Endothelial cell of umbilical vein (primary cell): Measurements from ENCODE around the gene MITF. TPM values are rescaled to one million over a fixed set of nuclear protein-coding genes. Genes with fewer than 3 reads are reported as not detected.

Experiments used
- BruUV-seq: library from RNA; stranded (reverse); fragments of 400-500 nt; replicated peaks from 2 replicates; lab custom pipeline; 2021; lab: Mats Ljungman, UMichigan
- CTCF ChIA-PET: fragments of 300-600, 350-600 bp; sonication (Branson Sonifier 250); formaldehyde crosslinking; loops from one replicate; lab custom pipeline; 2021; ENCODE audit warnings: antibody characterized with exemption, inconsistent platforms; lab: Charles Lee
- POLR2A ChIA-PET: fragments of 300-600, 350-600 bp; sonication (Branson Sonifier 250); formaldehyde crosslinking; loops from one replicate; lab custom pipeline; 2021; ENCODE audit warnings: antibody characterized with exemption, inconsistent platforms; lab: Charles Lee
- DNase-seq: peaks from one replicate; pipeline ENCODE4 v3.0.0-alpha.2; 2011; ENCODE audit warnings: low read depth, low spot score
- FAIRE-seq: peaks from 2 replicates; lab custom pipeline; 2011; peaks lifted over from hg19 to GRCh38; lab: Jason Lieb, UNC
- H2AFZ ChIP-seq: 2 replicates; pipeline ENCODE4 v1.6.0; 2012; ENCODE audit warnings: low read depth, low read length, control low read depth, inconsistent platforms
- H3K27ac ChIP-seq: 2 replicates; pipeline ENCODE4 v1.5.1; 2011; ENCODE audit warnings: low read depth, mild to moderate bottlenecking, control low read depth, low read length, moderate library complexity; ENCODE audit not compliant: insufficient read depth
- H3K27me3 ChIP-seq, 2 experiments: 2 replicates each; pipeline versions ENCODE4 v1.6.0 to v1.6.1; 2011; ENCODE audit warnings: low read length in 2 of 2, mixed read lengths in 1 of 2; ENCODE audit not compliant: control insufficient read depth in 2 of 2, insufficient read depth in 2 of 2
- H3K36me3 ChIP-seq, 2 experiments: 2 replicates in 1 of 2; 3 replicates in 1 of 2; pipeline ENCODE4 v1.5.1; 2011; ENCODE audit warnings: low read length in 2 of 2, mild to moderate bottlenecking in 1 of 2, moderate library complexity in 1 of 2; ENCODE audit not compliant: control insufficient read depth in 2 of 2, insufficient read depth in 2 of 2; ENCODE audit errors: extremely low read depth in 1 of 2
- H3K4me1 ChIP-seq: 3 replicates; pipeline ENCODE4 v1.5.1; 2011; ENCODE audit warnings: mild to moderate bottlenecking, low read length; ENCODE audit not compliant: control insufficient read depth, insufficient read depth; ENCODE audit errors: extremely low read depth
- H3K4me2 ChIP-seq: 2 replicates; pipeline ENCODE4 v1.6.1; 2011; ENCODE audit warnings: low read length, control low read depth, mixed read lengths; ENCODE audit not compliant: insufficient read depth
- H3K4me3 ChIP-seq, 3 experiments: fragments of 200-600 bp in 1 of 3; sonication (generic), shearing (Covaris generic) in 1 of 3; replicated peaks in 1 of 3; 2 replicates each; pipeline ENCODE4 v1.5.1; 2011 to 2016; ENCODE audit warnings: control low read depth in 3 of 3, low read length in 3 of 3, mild to moderate bottlenecking in 2 of 3, inconsistent platforms in 1 of 3, low read depth in 1 of 3, moderate library complexity in 1 of 3; ENCODE audit not compliant: insufficient read depth in 1 of 3
- H3K79me2 ChIP-seq: 2 replicates; pipeline ENCODE4 v1.6.0; 2012; ENCODE audit warnings: low read length, inconsistent platforms; ENCODE audit not compliant: control insufficient read depth, insufficient read depth
- H3K9ac ChIP-seq: replicated peaks from 2 replicates; pipeline ENCODE3; 2011; ENCODE audit warnings: low read length, control low read depth; ENCODE audit not compliant: insufficient read depth; ENCODE audit errors: extremely low read depth
- H3K9me1 ChIP-seq: replicated peaks from 3 replicates; pipeline ENCODE4 v1.6.0; 2011; ENCODE audit warnings: mild to moderate bottlenecking, low read length; ENCODE audit not compliant: control insufficient read depth, insufficient read depth; ENCODE audit errors: extremely low read depth
- H3K9me3 ChIP-seq: replicated peaks from 2 replicates; pipeline ENCODE4 v1.5.1; 2012; ENCODE audit warnings: low read length, inconsistent platforms; ENCODE audit not compliant: control insufficient read depth, insufficient read depth
- H4K20me1 ChIP-seq: replicated peaks from 2 replicates; pipeline ENCODE3; 2011; ENCODE audit warnings: mild to moderate bottlenecking, low read length; ENCODE audit not compliant: control insufficient read depth, insufficient read depth; ENCODE audit errors: extremely low read depth
- CTCF ChIP-seq, 2 donors: IDR thresholded peaks; 1 replicate in 1 of 2; 2 replicates in 1 of 2; pipeline ENCODE4 v1.5.1; 2011; ENCODE audit warnings: low read length in 2 of 2, mild to moderate bottlenecking in 2 of 2, moderate library complexity in 2 of 2, control low read depth in 1 of 2, inconsistent platforms in 1 of 2, low read depth in 1 of 2; ENCODE audit not compliant: insufficient read depth in 1 of 2; ENCODE audit errors: extremely low read depth in 1 of 2
- EZH2 ChIP-seq: IDR thresholded peaks from 2 replicates; pipeline ENCODE4 v1.6.1; 2012; ENCODE audit warnings: borderline replicate concordance, low read depth, mild to moderate bottlenecking, moderate library complexity, low read length, inconsistent platforms; ENCODE audit not compliant: severe bottlenecking
- FOS ChIP-seq: IDR thresholded peaks from 2 replicates; pipeline ENCODE4 v1.6.1; 2011; ENCODE audit warnings: mild to moderate bottlenecking, low read length, moderate library complexity, borderline replicate concordance; ENCODE audit not compliant: insufficient read depth
- GATA2 ChIP-seq: IDR thresholded peaks from 2 replicates; pipeline ENCODE4 v1.7.0; 2011; ENCODE audit warnings: low read depth, mild to moderate bottlenecking, moderate library complexity, mixed read lengths, low read length; ENCODE audit not compliant: insufficient read length, insufficient read depth
- JUN ChIP-seq: IDR thresholded peaks from 2 replicates; pipeline ENCODE4 v1.6.1; 2011; ENCODE audit warnings: borderline replicate concordance, low read depth; ENCODE audit not compliant: insufficient read length, insufficient read depth
- MAX ChIP-seq: IDR thresholded peaks from 2 replicates; pipeline ENCODE4 v1.6.1; 2011; ENCODE audit not compliant: insufficient read depth, insufficient read length
- MYC ChIP-seq: IDR thresholded peaks from one replicate; pipeline ENCODE4 v1.6.1; 2011; ENCODE audit warnings: mild to moderate bottlenecking, low read depth, low read length
- POLR2A ChIP-seq: IDR thresholded peaks from 2 replicates; pipeline ENCODE4 v1.6.1; 2012; ENCODE audit warnings: low read depth, mild to moderate bottlenecking, control low read depth, low read length
- POLR2AphosphoS5 ChIP-seq: IDR thresholded peaks from 2 replicates; pipeline ENCODE4 v1.6.1; 2012; ENCODE audit warnings: low read depth, mild to moderate bottlenecking, control low read depth, low read length, moderate library complexity; ENCODE audit not compliant: insufficient read depth
- dilution Hi-C: fragments of 300-500 bp; cut with MboI; formaldehyde crosslinking; loops from one replicate; pipeline ENCODE4 v1.15.0; 2019; ENCODE audit warnings: low sequenced_read_pairs; ENCODE audit not compliant: extremely low pct_ligation_motif_present
- intact Hi-C: fragments of 100-400 bp; cut with micrococcal nuclease; formaldehyde crosslinking; loops from one replicate; pipeline ENCODE4 v1.10.0; 2022
- polyA plus RNA-seq, 4 experiments: library from polyadenylated mRNA; depleted of rRNA in 3 of 4; stranded (reverse) in 3 of 4; unstranded in 1 of 4; fragments of >200 nt; gene quantifications; 2 replicates each; pipeline versions ENCODE4 v1.2.1 to v1.2.3, GENCODE V29; 2011 to 2012; ENCODE audit warnings: missing spikeins in 1 of 4
- total RNA-seq: library from RNA; stranded (reverse); gene quantifications from 2 replicates; pipeline ENCODE4 v1.2.3, GENCODE V29; 2021

The MITF gene
- total and polyA plus RNA-seq, 2 donors (not counting 3 experiments of a cell fraction or from before 2014, with no cell fraction given): 1.6 to 2.5 TPM

- dilution Hi-C loops: no loop called here
- CTCF ChIA-PET: no interaction called here
- H3K9me1 ChIP-seq: no peaks in the 10 kb centered on the region
- H3K4me2 ChIP-seq: no peak overlapping the region
- FAIRE-seq: no peak
- intact Hi-C loops: no loop called here
- DNase-seq: no peak
- no peaks in the 10 kb centered on the region for H3K4me1 ChIP-seq
- POLR2A ChIA-PET: no interaction called here
- H3K4me3 ChIP-seq: no peak overlapping the region
- H3K36me3 ChIP-seq: no peaks in the 10 kb centered on the region
- no peak overlapping the region for H3K27ac ChIP-seq
- H3K79me2 ChIP-seq: no peaks in the 10 kb centered on the region
- BruUV-seq: no TSS peak
- H3K9me3 ChIP-seq: no peaks in the 10 kb centered on the region
- no peaks in the 10 kb centered on the region for H4K20me1 ChIP-seq
- TF ChIP-seq EZH2 (no peak), CTCF (IDR thresholded peaks at IDR 0.05; ENCODE audit: extremely low read depth in 1 of 2, insufficient read depth in 1 of 2, low read depth in 1 of 2, low read length in 2 of 2) (no peak), POLR2A (no peak), MAX (no peak), JUN (no peak), POLR2AphosphoS5 (no peak), MYC (no peak), FOS (no peak), GATA2 (no peak)
- H3K27me3 ChIP-seq: no peaks in the 10 kb centered on the region
- no peak overlapping the region for H2AFZ ChIP-seq
- H3K9ac ChIP-seq: no peak overlapping the region
Observed at GRCh38 chr3:70006089-70006488, 266.8 kb downstream of the MITF start.
